ENCODE results near the gene EEFSEC.
A peak's percentile ranks its signal among the peaks of the same experiment; 100 is the strongest.

The EEFSEC gene

DNA sequence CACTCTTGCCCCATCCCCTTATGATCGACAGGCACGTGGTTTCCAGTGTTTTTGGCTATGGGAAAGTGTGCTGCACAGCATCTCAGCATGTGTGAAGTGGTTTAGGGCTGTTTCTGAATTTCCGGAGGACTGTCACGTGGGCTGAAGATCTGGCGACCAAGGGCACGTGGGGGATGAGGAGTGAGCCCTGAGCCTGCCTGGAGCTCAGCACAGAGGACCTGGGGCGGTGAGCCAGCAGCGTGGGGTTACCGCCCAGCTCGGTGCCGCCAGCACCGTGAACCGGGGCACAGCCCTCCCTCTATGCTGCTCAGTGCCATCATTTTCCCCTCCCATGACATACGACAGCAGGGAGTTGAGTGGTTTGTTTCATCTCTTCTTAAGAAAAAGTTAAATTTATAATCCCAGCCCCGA is 163.2 kb downstream of the EEFSEC start:
- Mint-ChIP-seq H3K27me3 (no peaks in the 10 kb centered on the region), H3K27ac (peak overlapping the region; percentile 28), H3K36me3 (ENCODE audit: low read depth) (peaks cover 5% of the 10 kb centered on the region), H3K9me3 (no peaks in the 10 kb centered on the region), H3K4me3 (peak overlapping the region; percentile 5), H3K4me1 (peaks cover 24% of the 10 kb centered on the region)
- DNase-seq (peak; percentile 26), ATAC-seq (peak; percentile 67)

DNA sequence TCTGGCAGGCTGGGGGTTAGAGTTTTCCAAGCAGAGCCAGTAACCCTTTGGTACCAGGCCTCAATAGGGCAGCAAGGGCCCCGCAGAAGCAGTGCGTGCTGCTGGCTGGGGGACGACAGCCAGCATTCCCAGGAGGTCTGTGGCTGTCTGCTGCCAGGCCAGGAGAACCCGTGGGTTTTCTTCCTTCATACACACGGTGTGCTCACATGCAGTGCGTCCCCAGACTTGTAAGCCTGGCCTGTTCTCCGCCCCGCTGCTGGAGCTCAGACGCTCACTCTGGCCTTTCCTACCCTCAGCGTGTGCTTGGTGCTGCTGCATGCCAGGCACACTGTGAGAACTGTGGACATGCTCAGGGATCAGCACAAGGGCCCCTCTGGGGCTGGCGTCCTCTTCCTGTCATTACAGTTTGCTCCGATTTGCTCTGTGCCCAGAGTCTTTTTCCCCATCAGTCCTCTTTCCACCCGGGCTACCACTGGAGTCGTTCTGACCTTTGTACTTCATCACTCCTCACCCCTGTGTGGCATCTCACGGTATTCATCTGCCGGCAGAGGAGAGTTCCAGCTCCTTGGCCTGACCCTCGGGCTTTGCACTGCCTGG is 163.9 kb downstream of the EEFSEC start:
- Mint-ChIP-seq H3K4me3 (no peak overlapping the region), H3K9me3 (no peaks in the 10 kb centered on the region), H3K27me3 (no peaks in the 10 kb centered on the region), H3K4me1 (peaks cover 24% of the 10 kb centered on the region), H3K36me3 (ENCODE audit: low read depth) (peaks cover 5% of the 10 kb centered on the region), H3K27ac (no peak overlapping the region)
- ATAC-seq (no peak), DNase-seq (no peak)

DNA sequence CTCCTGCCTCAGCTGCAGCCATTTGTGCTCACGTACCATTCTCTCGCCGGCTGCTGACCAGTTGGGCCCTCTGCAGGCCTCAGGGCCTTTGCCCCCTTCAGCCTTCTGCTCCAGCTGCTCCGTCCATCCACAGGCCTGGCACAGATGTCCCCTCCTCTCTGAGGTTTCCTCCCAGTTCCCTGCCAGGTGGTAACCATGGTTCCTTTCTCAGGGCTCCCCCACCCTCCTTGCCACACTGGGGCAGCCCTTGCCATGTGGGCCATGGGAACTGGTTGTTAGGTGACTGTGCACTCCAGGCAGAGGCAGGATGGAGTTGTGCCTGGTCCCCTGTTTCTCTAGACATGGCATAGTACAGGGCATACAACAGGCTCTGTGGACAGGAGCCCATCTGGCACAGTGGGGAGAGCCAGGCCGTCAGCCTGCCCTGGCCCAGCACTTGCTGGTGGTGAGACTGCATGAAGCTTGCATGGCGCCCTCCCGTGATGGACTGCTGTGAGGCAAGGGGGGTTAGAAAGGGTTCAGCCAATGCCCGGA is 164.5 kb downstream of the EEFSEC start:
- peak overlapping the region; percentile 22 for H3K27ac Mint-ChIP-seq
- peaks cover 24% of the 10 kb centered on the region for H3K4me1 Mint-ChIP-seq
- no peaks in the 10 kb centered on the region for H3K27me3 Mint-ChIP-seq
- peaks cover 5% of the 10 kb centered on the region for H3K36me3 Mint-ChIP-seq (ENCODE audit: low read depth)
- no peak overlapping the region for H3K4me3 Mint-ChIP-seq
- no peaks in the 10 kb centered on the region for H3K9me3 Mint-ChIP-seq
- ATAC-seq = no peak
- no peak for DNase-seq

DNA sequence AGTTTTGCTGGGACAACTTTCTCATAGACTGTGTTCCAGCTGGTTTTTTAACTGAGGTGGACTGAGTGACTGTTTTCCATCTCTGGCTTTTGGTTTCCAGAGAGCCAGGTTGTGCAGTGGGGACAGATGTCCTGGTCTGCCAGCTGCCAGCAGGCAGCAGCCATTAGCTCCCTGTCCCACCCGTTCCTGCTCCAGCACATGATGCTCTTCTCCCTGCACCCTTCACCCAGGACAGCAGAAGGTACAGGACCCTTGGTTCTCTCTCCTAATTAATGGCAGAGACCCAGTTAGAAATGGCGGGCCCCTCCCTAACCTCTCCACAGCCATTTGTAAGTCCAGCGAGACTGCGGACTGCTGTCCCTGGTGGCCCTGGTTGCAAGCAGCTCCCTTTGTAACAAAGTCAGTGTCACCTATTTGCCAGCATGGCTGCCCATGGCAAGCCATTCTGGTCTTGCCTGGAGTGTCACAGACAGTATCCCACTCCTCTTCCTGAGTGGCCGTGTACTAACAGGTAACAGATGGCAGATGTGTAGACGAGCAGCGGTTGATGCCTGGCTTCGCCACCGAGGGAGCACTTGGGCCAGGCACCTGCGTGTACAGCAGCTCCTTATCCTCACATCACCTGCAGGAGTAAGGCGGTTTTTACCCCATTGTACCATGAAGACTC is 165.1 kb downstream of the EEFSEC start:
- H3K36me3 Mint-ChIP-seq (ENCODE audit: low read depth) = peaks cover 5% of the 10 kb centered on the region
- no peaks in the 10 kb centered on the region for H3K27me3 Mint-ChIP-seq
- DNase-seq (no peak), ATAC-seq (no peak)
- H3K4me3 Mint-ChIP-seq = no peak overlapping the region
- H3K9me3 Mint-ChIP-seq = no peaks in the 10 kb centered on the region
- H3K27ac Mint-ChIP-seq = no peak overlapping the region
- H3K4me1 Mint-ChIP-seq = peaks cover 24% of the 10 kb centered on the region

- H3K4me3 Mint-ChIP-seq = no peak overlapping the region
- ATAC-seq (no peak), DNase-seq (no peak)
- no peak overlapping the region for H3K27ac Mint-ChIP-seq
- H3K4me1 Mint-ChIP-seq = peaks cover 24% of the 10 kb centered on the region
- peaks cover 3% of the 10 kb centered on the region for H3K36me3 Mint-ChIP-seq (ENCODE audit: low read depth)
- H3K27me3 Mint-ChIP-seq = no peaks in the 10 kb centered on the region
- no peaks in the 10 kb centered on the region for H3K9me3 Mint-ChIP-seq
Measured at GRCh38 chr3:128319107-128319506, 165.8 kb downstream of the EEFSEC start.

DNA sequence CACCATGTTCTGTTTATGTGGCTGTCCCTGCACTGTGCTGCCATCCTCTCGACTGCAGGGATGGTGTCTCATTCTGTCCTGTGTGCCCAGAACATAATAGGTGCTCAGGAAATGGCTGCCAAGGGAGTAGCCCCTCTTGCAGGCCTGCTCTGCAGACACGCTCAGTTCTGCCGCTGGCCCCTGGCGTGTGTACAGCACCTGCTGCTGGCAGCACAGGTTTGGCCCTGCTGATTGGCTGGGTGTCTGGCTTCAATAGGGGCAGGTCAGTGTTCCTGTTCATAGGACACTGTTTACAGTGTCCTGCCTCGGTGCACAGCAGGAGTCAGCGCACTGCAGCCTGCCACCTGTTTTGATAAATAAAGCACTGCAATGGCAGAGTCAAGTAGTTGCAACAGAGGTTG is 166.5 kb downstream of the EEFSEC start:
- Mint-ChIP-seq H3K36me3 (ENCODE audit: low read depth) (peaks cover 3% of the 10 kb centered on the region), H3K4me3 (no peak overlapping the region), H3K9me3 (no peaks in the 10 kb centered on the region), H3K4me1 (peaks cover 25% of the 10 kb centered on the region), H3K27ac (no peak overlapping the region), H3K27me3 (no peaks in the 10 kb centered on the region)
- ATAC-seq = no peak
- no peak for DNase-seq

DNA sequence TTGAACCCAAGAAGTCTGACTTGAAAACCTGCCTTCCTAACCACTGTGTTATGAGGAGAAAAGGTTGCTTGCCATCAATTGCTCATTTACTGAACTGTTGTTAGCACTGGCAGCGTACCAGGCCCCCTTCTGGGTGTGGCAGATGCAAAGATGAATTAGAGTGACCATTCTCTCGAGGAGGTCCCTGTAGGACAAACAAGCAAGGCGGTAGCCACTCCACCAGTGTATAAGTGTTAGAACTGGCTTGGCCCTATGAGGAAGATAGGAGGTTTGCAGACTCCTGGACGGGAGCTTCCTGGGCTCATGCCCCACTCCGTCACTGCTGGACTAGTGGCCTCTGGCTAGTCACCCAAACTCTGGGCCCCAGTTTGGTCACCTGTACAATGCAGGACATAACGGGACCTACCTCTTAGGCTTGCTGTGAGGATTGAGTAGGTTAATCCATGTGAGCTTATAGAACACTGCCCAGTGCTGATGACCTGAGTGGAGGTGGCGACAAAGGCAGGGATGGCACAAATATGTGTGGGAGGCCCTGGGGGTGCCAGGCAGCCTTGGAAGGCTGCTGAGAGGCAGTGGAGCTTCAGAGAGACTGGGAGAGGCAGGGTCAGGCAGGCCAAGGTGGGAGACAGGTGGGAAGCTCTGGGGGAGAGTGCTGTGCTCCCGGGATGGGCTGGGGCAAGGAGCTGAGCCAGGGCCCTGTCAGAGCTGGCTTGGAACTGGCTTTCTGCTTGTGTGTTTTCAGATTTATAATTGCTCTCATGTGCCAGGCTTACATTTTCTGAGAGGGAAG is 167.5 kb downstream of the EEFSEC start:
- Mint-ChIP-seq H3K4me3 (no peak overlapping the region), H3K4me1 (peaks cover 25% of the 10 kb centered on the region), H3K27me3 (no peaks in the 10 kb centered on the region), H3K36me3 (ENCODE audit: low read depth) (peaks cover 3% of the 10 kb centered on the region), H3K27ac (no peak overlapping the region), H3K9me3 (no peaks in the 10 kb centered on the region)
- no peak for DNase-seq
- no peak for ATAC-seq

DNA sequence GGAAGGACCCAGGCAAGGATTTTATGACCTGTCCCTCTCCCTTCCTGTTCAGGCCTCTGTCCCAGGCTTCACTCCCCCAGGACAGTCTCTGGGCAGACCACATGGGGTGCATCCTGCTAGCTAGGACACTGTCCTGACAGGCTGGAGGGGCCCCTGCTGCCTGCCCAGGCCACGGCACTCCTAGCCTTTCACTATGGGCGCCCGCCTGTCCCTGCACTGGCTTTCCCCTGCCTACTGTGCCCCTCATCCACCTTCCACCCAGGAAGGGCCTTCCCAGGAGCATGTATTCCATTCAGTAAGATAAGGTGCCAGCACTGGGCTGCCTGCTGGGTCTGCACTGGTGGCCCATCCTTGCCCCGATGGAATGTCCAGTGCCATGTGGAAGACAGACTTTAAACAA is 168.1 kb downstream of the EEFSEC start:
- Mint-ChIP-seq H3K27me3 (no peaks in the 10 kb centered on the region), H3K9me3 (no peaks in the 10 kb centered on the region), H3K36me3 (ENCODE audit: low read depth) (peaks cover 3% of the 10 kb centered on the region), H3K4me1 (peaks cover 25% of the 10 kb centered on the region), H3K27ac (no peak overlapping the region), H3K4me3 (no peak overlapping the region)
- no peak for DNase-seq
- ATAC-seq = no peak

DNA sequence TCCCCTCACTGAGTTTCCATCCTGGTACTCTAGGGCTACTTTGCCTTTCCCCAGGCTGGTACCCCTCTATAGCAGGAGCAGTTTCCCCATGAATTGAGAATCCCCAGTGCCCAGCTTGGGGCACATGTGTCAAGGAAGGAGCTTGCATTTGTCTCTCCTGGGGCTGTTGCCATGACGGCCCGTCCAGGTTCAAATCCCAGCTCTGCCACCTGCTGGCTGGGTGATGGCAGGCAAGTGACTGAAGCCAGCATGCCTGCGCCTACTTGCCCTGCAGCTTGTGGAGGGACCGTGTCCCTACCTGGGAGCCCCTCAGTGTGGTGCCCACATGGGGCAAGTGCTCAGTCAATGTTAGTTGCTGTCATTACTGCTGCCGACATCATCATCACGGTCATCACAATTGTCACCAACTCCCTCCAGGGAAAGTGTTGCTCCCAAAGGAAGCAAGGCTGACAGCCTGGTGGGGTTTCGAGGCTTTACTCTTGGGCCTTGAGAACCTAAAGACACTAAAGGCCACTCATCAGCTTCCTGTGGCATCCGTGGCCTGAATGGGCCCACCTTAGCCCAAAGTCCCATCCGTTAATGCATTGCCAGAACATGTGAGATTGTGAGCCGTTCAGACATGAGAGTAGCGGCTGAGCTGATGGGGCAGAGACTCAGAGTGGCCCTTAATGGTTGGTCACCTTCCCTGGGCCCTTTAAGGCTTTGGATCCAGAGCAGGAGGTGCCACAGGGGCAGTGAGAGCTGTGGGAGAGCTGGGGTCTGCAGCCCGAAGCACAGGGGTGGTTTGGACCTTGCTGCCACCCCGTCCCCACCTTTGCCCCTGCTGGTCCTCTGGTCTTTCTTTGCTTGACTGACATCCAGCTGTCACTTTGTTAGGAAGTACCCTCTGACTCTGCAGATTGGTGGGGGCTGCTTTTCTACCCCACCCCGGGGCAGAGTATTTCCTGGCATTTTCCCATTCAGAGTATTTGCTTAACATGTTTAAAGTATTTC is 169.0 kb downstream of the EEFSEC start:
- Mint-ChIP-seq H3K4me1 (peaks cover 25% of the 10 kb centered on the region), H3K27me3 (no peaks in the 10 kb centered on the region), H3K36me3 (ENCODE audit: low read depth) (peaks cover 2% of the 10 kb centered on the region), H3K9me3 (no peaks in the 10 kb centered on the region), H3K27ac (no peak overlapping the region), H3K4me3 (no peak overlapping the region)
- peak; percentile 49 for DNase-seq
- no peak for ATAC-seq

GRCh38 chr3:128323206-128324081 is 170.2 kb downstream of the EEFSEC start:
- Mint-ChIP-seq H3K36me3 (ENCODE audit: low read depth) (peaks cover 2% of the 10 kb centered on the region), H3K4me3 (no peak overlapping the region), H3K27me3 (no peaks in the 10 kb centered on the region), H3K27ac (no peak overlapping the region), H3K9me3 (no peaks in the 10 kb centered on the region), H3K4me1 (peaks cover 18% of the 10 kb centered on the region)
- ATAC-seq (no peak), DNase-seq (no peak)

DNA sequence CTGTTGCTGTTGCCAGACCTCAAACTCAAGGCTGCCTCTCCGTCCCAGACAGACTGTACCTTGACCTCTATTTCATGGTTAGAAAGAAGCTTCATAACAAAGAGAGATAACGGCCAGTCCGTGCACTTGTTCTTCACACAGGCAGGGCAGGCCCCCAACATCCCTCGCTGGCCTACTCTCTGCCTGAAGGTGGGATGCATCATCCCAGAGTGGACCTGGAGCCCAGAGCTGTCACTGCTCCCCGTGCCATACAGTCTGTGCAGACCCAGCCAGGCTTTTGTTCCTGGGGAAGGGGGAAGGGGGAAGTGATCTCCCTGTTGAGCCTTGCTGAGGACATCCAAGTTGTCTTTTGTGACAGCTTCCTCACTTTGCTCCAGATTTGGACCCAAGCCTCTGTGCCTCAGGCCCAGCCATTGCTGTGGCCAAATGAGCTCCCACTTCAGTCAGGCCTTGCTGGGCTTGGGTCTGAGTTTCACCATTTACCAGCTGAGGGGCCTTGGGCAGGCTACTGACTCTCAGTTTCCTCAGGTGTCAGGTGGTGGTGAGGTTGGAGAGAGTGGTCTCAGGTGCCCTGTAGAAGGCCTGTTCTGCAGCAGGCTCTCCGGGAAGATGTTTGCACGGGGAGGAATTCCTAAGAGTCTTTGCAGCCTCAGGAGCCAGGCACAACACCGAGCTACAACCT is 171.8 kb downstream of the EEFSEC start:
- no peaks in the 10 kb centered on the region for H3K9me3 Mint-ChIP-seq

GRCh38 chr3:128326051-128326823 is 173.0 kb downstream of the EEFSEC start:
- DNase-seq (no peak), ATAC-seq (no peak)
- H3K4me3 Mint-ChIP-seq = no peak overlapping the region

More for the DNA sequence above, 171.8 kb downstream of the EEFSEC start:
- DNase-seq = no peak
- H3K27ac Mint-ChIP-seq = no peak overlapping the region
- no peak overlapping the region for H3K4me3 Mint-ChIP-seq
- H3K36me3 Mint-ChIP-seq (ENCODE audit: low read depth) = peaks cover 2% of the 10 kb centered on the region
- H3K4me1 Mint-ChIP-seq = peaks cover 16% of the 10 kb centered on the region
- H3K27me3 Mint-ChIP-seq = no peaks in the 10 kb centered on the region
- no peak for ATAC-seq

More at GRCh38 chr3:128326051-128326823, 173.0 kb downstream of the EEFSEC start:
- H3K9me3 Mint-ChIP-seq = no peaks in the 10 kb centered on the region
- H3K36me3 Mint-ChIP-seq (ENCODE audit: low read depth) = peaks cover 2% of the 10 kb centered on the region
- no peaks in the 10 kb centered on the region for H3K27me3 Mint-ChIP-seq
- H3K27ac Mint-ChIP-seq = no peak overlapping the region
- H3K4me1 Mint-ChIP-seq = peaks cover 16% of the 10 kb centered on the region

All from activated naive CD8-positive, alpha-beta T cell treated with anti-CD3 and anti-CD28 coated beads, Interleukin-2, amount 50 U/mL, for 24 hours (primary cell).